Measurements from ENCODE around the gene CCN2. TPM values are rescaled to one million over a fixed set of nuclear protein-coding genes. Genes with fewer than 3 reads are reported as not detected.

The CCN2 gene
- total RNA-seq, 4 donors from 2014 or later: 5.1 to 33.6 (median 17.6) TPM

DNA sequence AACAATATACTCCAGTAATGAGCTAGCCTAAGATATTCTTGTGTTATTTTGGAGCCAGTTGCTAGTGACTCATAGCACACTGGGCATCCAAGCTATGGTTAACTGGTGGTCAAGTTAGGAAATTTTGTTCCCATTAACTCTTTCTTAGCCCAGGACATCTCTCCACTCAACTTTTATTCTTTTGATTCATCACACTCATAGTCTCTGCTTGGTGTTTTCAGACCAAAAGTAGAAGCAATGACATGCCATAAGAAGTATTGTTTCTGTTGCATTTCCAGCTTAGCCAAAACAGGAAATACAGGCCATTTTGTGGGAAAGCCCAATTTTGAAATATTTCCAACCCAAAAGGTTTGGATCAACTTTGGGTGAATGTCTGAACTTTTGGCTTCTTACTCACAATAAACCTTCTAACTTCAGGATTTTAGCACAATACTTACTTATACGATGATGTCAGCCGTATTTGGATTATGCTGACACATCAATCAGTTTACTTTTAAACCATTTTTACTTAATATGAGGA lies 31.6 kb upstream of the CCN2 start:
- Histone ChIP-seq H3K27ac (no peak overlapping the region), H3K9me3 (no peaks in the 10 kb centered on the region), H3K27me3 (no peaks in the 10 kb centered on the region), H3K4me3 (no peak overlapping the region), H3K36me3 (no peaks in the 10 kb centered on the region), H3K4me1 (peaks cover 0 to 3% of the 10 kb centered on the region in 2 donors)
- TF ChIP-seq, protein P1, sequence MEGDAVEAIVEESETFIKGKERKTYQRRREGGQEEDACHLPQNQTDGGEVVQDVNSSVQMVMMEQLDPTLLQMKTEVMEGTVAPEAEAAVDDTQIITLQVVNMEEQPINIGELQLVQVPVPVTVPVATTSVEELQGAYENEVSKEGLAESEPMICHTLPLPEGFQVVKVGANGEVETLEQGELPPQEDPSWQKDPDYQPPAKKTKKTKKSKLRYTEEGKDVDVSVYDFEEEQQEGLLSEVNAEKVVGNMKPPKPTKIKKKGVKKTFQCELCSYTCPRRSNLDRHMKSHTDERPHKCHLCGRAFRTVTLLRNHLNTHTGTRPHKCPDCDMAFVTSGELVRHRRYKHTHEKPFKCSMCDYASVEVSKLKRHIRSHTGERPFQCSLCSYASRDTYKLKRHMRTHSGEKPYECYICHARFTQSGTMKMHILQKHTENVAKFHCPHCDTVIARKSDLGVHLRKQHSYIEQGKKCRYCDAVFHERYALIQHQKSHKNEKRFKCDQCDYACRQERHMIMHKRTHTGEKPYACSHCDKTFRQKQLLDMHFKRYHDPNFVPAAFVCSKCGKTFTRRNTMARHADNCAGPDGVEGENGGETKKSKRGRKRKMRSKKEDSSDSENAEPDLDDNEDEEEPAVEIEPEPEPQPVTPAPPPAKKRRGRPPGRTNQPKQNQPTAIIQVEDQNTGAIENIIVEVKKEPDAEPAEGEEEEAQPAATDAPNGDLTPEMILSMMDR (IDR thresholded peaks at IDR 0.05 in 4 of 5, conservative IDR thresholded peaks at IDR 0.05 in 1 of 5): no peak
- no peak for TF ChIP-seq POLR2A (IDR thresholded peaks at IDR 0.05)
- DNase-seq (no peak), ATAC-seq (no peak)
- in situ Hi-C loops (cut with MboI; ENCODE audit: low sequenced_read_pairs in 4 of 4) (no loop called here), intact Hi-C loops (cut with DNase I; ENCODE audit: low total_unique reads) (no loop called here)

DNA sequence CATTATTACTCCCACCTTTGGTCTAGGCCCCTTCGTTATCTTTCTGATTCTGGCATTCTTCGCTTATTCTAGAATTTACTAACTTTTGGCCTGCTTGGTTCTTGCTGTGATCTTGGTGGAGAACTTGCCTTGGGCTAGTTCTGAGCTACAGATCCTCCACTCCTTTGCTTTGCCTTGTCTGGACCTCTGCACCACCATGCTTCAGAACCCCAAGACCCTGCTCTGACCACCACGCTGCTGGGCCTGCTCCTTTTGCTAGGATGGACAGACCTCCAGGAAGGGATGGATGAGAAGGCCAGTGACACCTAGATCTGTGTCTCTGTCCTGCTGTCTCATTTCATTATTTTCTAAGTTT lies 30.4 kb upstream of the CCN2 start:
- Histone ChIP-seq H3K27me3 (no peaks in the 10 kb centered on the region), H3K9me3 (no peaks in the 10 kb centered on the region), H3K4me3 (no peak overlapping the region), H3K27ac (no peak overlapping the region), H3K36me3 (no peaks in the 10 kb centered on the region), H3K4me1 (peaks cover 0 to 3% of the 10 kb centered on the region in 2 donors)
- TF ChIP-seq, protein P1 (IDR thresholded peaks at IDR 0.05 in 4 of 5, conservative IDR thresholded peaks at IDR 0.05 in 1 of 5): no peak
- no peak for TF ChIP-seq POLR2A (IDR thresholded peaks at IDR 0.05)
- ATAC-seq (no peak), DNase-seq (no peak)
- in situ Hi-C loops (cut with MboI; ENCODE audit: low sequenced_read_pairs in 4 of 4): no loop called here
- intact Hi-C loops (cut with DNase I; ENCODE audit: low total_unique reads): no loop called here

DNA sequence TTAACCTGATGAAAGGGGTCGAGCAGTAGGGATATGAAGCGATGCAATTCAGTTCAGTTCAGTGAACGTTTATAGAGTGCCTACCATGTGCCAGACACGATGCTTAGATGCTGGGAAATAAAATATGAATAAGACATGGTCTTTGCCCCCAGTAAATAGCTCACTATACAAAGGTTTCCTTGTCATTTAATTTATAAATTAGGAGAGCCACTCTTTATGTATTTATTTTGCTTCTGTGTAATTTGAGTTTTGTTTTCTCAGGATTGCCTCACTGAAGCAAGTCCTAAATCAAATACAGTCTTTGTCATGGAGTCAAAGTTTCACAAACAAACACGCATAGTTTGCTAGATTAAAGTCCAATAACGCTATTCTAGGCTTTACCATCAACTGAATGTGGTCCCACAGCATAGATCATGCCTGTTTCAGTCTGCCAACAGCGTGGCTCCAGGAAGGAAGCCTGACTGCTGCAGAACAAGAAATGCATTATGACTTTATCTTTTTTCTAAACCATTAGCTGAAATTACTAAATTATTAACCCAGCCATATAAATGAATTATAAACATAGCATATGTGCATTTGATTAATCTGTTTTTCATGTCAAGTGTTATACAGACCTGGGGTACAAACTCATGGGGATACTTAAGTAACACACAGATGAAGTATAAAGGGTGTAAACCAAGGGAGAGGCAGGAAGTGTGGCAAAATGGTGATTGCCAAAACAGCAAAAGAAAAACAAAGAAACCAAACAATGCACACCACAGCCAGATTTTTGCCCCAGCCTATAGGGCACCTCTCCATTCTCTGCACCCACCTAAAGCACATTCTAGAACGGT lies 29.8 kb upstream of the CCN2 start:
- H3K27ac ChIP-seq: no peak overlapping the region
- TF ChIP-seq, protein P1 (IDR thresholded peaks at IDR 0.05 in 4 of 5, conservative IDR thresholded peaks at IDR 0.05 in 1 of 5): no peak
- TF ChIP-seq POLR2A (IDR thresholded peaks at IDR 0.05): no peak
- H3K4me3 ChIP-seq: no peak overlapping the region
- no peaks in the 10 kb centered on the region for H3K9me3 ChIP-seq
- no peaks in the 10 kb centered on the region for H3K36me3 ChIP-seq
- no peaks in the 10 kb centered on the region for H3K27me3 ChIP-seq
- peaks cover 0 to 3% of the 10 kb centered on the region in 2 donors for H3K4me1 ChIP-seq
- no peak for DNase-seq
- intact Hi-C loops (cut with DNase I; ENCODE audit: low total_unique reads) (no loop called here), in situ Hi-C loops (cut with MboI; ENCODE audit: low sequenced_read_pairs in 4 of 4) (no loop called here)
- ATAC-seq: no peak

DNA sequence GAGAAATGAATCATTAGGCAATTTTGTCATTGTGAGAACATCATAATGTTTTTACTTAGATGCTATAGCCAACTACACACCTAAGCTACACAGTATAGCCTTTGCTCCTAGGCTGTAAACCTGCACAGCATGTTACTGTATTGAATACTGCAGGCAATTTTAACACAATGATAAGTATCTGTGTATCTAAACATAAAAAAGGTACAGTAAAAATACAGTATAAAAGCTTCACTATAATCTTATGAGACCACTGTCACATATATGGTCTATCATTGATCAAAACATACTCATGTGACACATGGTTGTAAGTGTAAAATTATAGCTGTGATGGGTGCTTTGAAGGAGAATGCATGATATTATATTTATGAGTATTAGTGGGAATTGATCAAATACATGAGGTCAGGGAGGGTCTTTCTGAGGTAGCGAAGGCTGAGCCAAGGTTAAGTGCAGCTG lies 29.2 kb upstream of the CCN2 start:
- no peak for TF ChIP-seq POLR2A (IDR thresholded peaks at IDR 0.05)
- TF ChIP-seq, protein P1 (IDR thresholded peaks at IDR 0.05 in 4 of 5, conservative IDR thresholded peaks at IDR 0.05 in 1 of 5): no peak
- intact Hi-C loops (cut with DNase I; ENCODE audit: low total_unique reads) (no loop called here), in situ Hi-C loops (cut with MboI; ENCODE audit: low sequenced_read_pairs in 4 of 4) (no loop called here)
- H3K27me3 ChIP-seq: no peaks in the 10 kb centered on the region
- no peak for ATAC-seq
- H3K4me1 ChIP-seq: peaks cover 0 to 3% of the 10 kb centered on the region in 2 donors
- H3K4me3 ChIP-seq: no peak overlapping the region
- no peaks in the 10 kb centered on the region for H3K9me3 ChIP-seq
- H3K27ac ChIP-seq: no peak overlapping the region
- no peak for DNase-seq
- no peaks in the 10 kb centered on the region for H3K36me3 ChIP-seq
